ENCODE results near the gene TRIP6.

GRCh38 chr7:100839361-100839760 is 27.8 kb upstream of the TRIP6 start:
- TF ChIP-seq CTCF (IDR thresholded peaks at IDR 0.05) (no peak), POLR2A (IDR thresholded peaks at IDR 0.05) (no peak)
